Caco-2 (cell line): ENCODE measurements around the gene SLC7A4. TPM values are rescaled to one million over a fixed set of nuclear protein-coding genes. Genes with fewer than 3 reads are reported as not detected.

Experiments
- BruUV-seq: library from RNA; stranded (reverse); fragments of 400-500 nt; replicated peaks from 2 replicates; lab custom pipeline; 2021; lab: Mats Ljungman, UMichigan
- CTCF ChIA-PET: fragments of 300-600 bp; sonication (Branson Sonifier 250); formaldehyde crosslinking; loops from one replicate; lab custom pipeline; 2022; ENCODE audit warnings: antibody characterized with exemption; lab: Charles Lee
- POLR2A ChIA-PET: fragments of 300-600 bp; sonication (Branson Sonifier 250); formaldehyde crosslinking; loops from one replicate; lab custom pipeline; 2022; ENCODE audit warnings: antibody characterized with exemption; lab: Charles Lee
- DNase-seq, 2 experiments: peaks; one replicate each; pipeline versions ENCODE4 v3.0.0 to v3.0.0-alpha.2; 2020 to 2022
- H3K27me3 ChIP-seq: replicated peaks from 2 replicates; pipeline ENCODE4 v1.6.0; 2011; ENCODE audit warnings: low read length; ENCODE audit not compliant: control insufficient read depth, insufficient read depth
- H3K36me3 ChIP-seq: 2 replicates; pipeline ENCODE4 v1.5.1; 2011; ENCODE audit warnings: low read length; ENCODE audit not compliant: control insufficient read depth, insufficient read depth
- H3K4me1 ChIP-seq: fragments of 250-450 bp; sonication (Bioruptor Pico); 2 replicates; pipeline ENCODE4 v1.5.1; 2020; ENCODE audit warnings: mild to moderate bottlenecking
- H3K4me3 ChIP-seq: 2 replicates; pipeline ENCODE4 v1.5.1; 2011; ENCODE audit warnings: low read depth, mild to moderate bottlenecking, control low read depth, low read length
- H3K9me3 ChIP-seq: fragments of 250-450 bp; sonication (Bioruptor Pico); 2 replicates; pipeline ENCODE4 v1.5.1; 2020; ENCODE audit warnings: mild to moderate bottlenecking, moderate library complexity
- H3K27ac Mint-ChIP-seq: one replicate; pipeline ENCODE4 v1.8.0; 2022; ENCODE audit warnings: mixed read lengths; ENCODE audit not compliant: unreplicated experiment
- H3K27me3 Mint-ChIP-seq: one replicate; pipeline ENCODE4 v1.8.0; 2022; ENCODE audit warnings: mixed read lengths; ENCODE audit not compliant: insufficient read depth, unreplicated experiment
- H3K36me3 Mint-ChIP-seq: one replicate; pipeline ENCODE4 v1.8.0; 2022; ENCODE audit warnings: mild to moderate bottlenecking, mixed read lengths; ENCODE audit not compliant: insufficient read depth, unreplicated experiment
- H3K4me1 Mint-ChIP-seq: one replicate; pipeline ENCODE4 v1.8.0; 2022; ENCODE audit warnings: low read depth, mixed read lengths; ENCODE audit not compliant: unreplicated experiment
- H3K4me3 Mint-ChIP-seq: one replicate; pipeline ENCODE4 v1.8.0; 2022; ENCODE audit warnings: mild to moderate bottlenecking, moderate library complexity, mixed read lengths; ENCODE audit not compliant: unreplicated experiment
- H3K9me3 Mint-ChIP-seq: one replicate; pipeline ENCODE4 v1.8.0; 2022; ENCODE audit warnings: mixed read lengths; ENCODE audit not compliant: unreplicated experiment
- intact Hi-C: fragments of 100-400 bp; cut with micrococcal nuclease; formaldehyde crosslinking; loops from one replicate; pipeline ENCODE4 v1.10.0; 2022; ENCODE audit not compliant: unreplicated experiment
- total RNA-seq: library from RNA; stranded (reverse); gene quantifications from 2 replicates; pipeline ENCODE4 v1.2.3, GENCODE V29; 2022
- TF ChIP-seq, protein P1 (sequence below), 2 experiments: fragments of 200-600 bp in 1 of 2; IDR thresholded peaks; 1 replicate in 1 of 2; 2 replicates in 1 of 2; pipeline versions ENCODE4 v1.5.1 to v1.8.0; 2011 to 2022; ENCODE audit warnings: antibody characterized with exemption in 1 of 2, control low read depth in 1 of 2, inconsistent platforms in 1 of 2, low read depth in 1 of 2, low read length in 1 of 2, mild to moderate bottlenecking in 1 of 2, moderate library complexity in 1 of 2; ENCODE audit not compliant: insufficient read depth in 1 of 2, severe bottlenecking in 1 of 2, unreplicated experiment in 1 of 2

SLC7A4 gene
- total RNA-seq, 1 experiment from 2014 or later: 1.9 TPM

GRCh38 chr22:21030032-21030431 lies 2.3 kb downstream of the SLC7A4 start:
- Mint-ChIP-seq H3K27me3 (no peaks in the 10 kb centered on the region), H3K4me3 (no peak overlapping the region), H3K4me1 (no peaks in the 10 kb centered on the region), H3K27ac (no peak overlapping the region), H3K36me3 (peaks cover 11% of the 10 kb centered on the region), H3K9me3 (no peaks in the 10 kb centered on the region)
- intact Hi-C loops: no loop called here
- H3K36me3 ChIP-seq: no peaks in the 10 kb centered on the region
- no peak overlapping the region for H3K4me3 ChIP-seq
- no TSS peak for BruUV-seq
- ChIA-PET CTCF (no interaction called here), POLR2A (no interaction called here)
- H3K27me3 ChIP-seq: no peaks in the 10 kb centered on the region
- no peaks in the 10 kb centered on the region for H3K9me3 ChIP-seq
- peaks cover 31% of the 10 kb centered on the region for H3K4me1 ChIP-seq
- no peak for DNase-seq
- TF ChIP-seq, protein P1, sequence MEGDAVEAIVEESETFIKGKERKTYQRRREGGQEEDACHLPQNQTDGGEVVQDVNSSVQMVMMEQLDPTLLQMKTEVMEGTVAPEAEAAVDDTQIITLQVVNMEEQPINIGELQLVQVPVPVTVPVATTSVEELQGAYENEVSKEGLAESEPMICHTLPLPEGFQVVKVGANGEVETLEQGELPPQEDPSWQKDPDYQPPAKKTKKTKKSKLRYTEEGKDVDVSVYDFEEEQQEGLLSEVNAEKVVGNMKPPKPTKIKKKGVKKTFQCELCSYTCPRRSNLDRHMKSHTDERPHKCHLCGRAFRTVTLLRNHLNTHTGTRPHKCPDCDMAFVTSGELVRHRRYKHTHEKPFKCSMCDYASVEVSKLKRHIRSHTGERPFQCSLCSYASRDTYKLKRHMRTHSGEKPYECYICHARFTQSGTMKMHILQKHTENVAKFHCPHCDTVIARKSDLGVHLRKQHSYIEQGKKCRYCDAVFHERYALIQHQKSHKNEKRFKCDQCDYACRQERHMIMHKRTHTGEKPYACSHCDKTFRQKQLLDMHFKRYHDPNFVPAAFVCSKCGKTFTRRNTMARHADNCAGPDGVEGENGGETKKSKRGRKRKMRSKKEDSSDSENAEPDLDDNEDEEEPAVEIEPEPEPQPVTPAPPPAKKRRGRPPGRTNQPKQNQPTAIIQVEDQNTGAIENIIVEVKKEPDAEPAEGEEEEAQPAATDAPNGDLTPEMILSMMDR (IDR thresholded peaks at IDR 0.05; ENCODE audit: insufficient read depth in 1 of 2, low read depth in 1 of 2, low read length in 1 of 2, severe bottlenecking in 1 of 2, unreplicated experiment in 1 of 2): no peak

DNA sequence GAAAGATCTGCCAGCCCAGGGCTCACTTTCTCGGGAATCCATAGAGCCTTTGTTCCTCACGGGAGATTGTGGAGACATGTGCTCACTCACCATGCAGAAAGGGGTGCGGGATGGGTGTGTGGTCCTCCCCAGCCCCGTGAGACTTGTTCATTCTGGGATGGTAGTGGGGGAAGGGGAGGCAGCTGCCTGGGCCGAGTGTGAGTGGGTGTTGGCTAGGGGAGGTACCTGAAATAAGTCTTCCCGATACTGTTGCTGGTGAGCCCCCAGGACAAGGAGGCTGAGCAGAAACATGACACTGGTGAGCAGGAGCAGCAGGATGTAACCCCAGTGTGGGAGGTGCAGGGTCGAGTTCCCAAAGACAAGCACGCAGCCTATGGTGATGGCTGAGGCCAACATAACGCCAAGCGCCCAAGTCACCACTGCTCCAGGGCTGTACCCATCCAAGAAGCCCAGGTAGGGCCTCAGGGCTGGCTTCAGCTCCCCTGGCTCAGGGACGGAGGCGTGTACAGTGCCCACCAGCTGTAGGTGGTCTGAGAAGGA lies 2.8 kb downstream of the SLC7A4 start:
- ChIA-PET CTCF (no interaction called here), POLR2A (no interaction called here)
- no peaks in the 10 kb centered on the region for H3K4me1 Mint-ChIP-seq
- DNase-seq: no peak
- H3K4me1 ChIP-seq: peaks cover 31% of the 10 kb centered on the region
- intact Hi-C loops: no loop called here
- H3K9me3 ChIP-seq: no peaks in the 10 kb centered on the region
- H3K4me3 ChIP-seq: no peak overlapping the region
- H3K4me3 Mint-ChIP-seq: no peak overlapping the region
- H3K27me3 Mint-ChIP-seq: no peaks in the 10 kb centered on the region
- H3K27me3 ChIP-seq: no peaks in the 10 kb centered on the region
- TF ChIP-seq, protein P1 (IDR thresholded peaks at IDR 0.05; ENCODE audit: insufficient read depth in 1 of 2, low read depth in 1 of 2, low read length in 1 of 2, severe bottlenecking in 1 of 2, unreplicated experiment in 1 of 2): no peak
- no TSS peak for BruUV-seq
- H3K36me3 Mint-ChIP-seq: peaks cover 9% of the 10 kb centered on the region
- H3K27ac Mint-ChIP-seq: no peak overlapping the region
- H3K36me3 ChIP-seq: no peaks in the 10 kb centered on the region
- H3K9me3 Mint-ChIP-seq: no peaks in the 10 kb centered on the region

DNA sequence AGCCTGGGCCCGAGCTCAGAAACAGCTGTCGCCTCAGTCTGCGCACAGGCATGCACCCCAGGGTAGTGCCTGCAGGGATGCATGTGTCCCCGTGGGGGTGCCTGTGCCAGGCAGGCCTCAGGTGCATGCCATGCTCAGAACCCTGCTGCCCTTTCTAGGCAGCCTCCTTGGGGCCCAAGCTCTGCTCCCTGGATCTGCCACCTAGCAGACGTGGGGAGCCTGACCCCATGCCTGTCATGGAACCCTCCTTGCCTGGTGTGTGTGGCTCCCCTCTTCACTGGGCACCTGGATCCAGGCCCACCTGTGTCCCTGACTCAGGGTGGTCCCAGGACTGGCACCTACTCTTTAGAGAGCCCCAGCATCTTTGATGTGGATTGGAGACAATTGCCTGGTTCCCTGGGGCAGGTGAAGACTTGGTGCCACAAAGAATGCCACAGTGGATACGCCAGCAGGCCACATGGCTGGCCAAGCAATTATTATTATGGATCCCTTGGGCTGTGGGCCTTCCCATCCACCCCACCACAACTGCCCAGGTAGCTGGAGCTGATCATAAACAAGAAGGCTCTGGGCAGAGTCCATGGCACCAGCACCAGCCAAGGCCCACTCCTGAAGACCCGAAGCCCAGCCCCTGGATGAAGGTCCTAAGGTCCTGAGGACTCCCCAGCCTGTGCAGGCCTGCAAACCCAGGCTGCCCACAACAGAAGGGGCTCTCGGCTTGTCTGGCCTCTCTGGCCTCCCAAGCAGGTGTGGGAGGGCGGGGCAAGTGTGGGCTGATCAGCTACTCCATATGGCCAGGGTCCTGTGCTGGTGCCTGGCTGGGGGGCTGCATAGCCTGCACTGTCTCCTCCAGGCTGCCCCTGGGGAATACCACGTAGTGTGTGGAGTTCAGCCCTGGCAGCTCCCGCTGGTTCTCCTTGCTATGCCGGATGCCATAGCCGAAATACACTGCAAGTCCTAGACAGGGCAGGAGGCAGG lies 3.8 kb downstream of the SLC7A4 start:
- Mint-ChIP-seq H3K36me3 (peaks cover 6% of the 10 kb centered on the region), H3K27ac (no peak overlapping the region), H3K4me1 (no peaks in the 10 kb centered on the region), H3K9me3 (no peaks in the 10 kb centered on the region), H3K4me3 (no peak overlapping the region), H3K27me3 (no peaks in the 10 kb centered on the region)
- H3K36me3 ChIP-seq: no peaks in the 10 kb centered on the region
- no TSS peak for BruUV-seq
- TF ChIP-seq, protein P1 (IDR thresholded peaks at IDR 0.05; ENCODE audit: insufficient read depth in 1 of 2, low read depth in 1 of 2, low read length in 1 of 2, severe bottlenecking in 1 of 2, unreplicated experiment in 1 of 2): no peak
- H3K4me1 ChIP-seq: peaks cover 31% of the 10 kb centered on the region
- CTCF ChIA-PET: no interaction called here
- intact Hi-C loops: no loop called here
- H3K4me3 ChIP-seq: no peak overlapping the region
- no peaks in the 10 kb centered on the region for H3K27me3 ChIP-seq
- POLR2A ChIA-PET: no interaction called here
- H3K9me3 ChIP-seq: no peaks in the 10 kb centered on the region
- no peak for DNase-seq
